Measurements from ENCODE around the gene CAMKMT.

The CAMKMT gene

GRCh38 chr2:44817256-44817655 lies 455.5 kb downstream of the CAMKMT start:
- H3K27ac ChIP-seq: no peak overlapping the region
- no peak for TF ChIP-seq ZFX (IDR thresholded peaks at IDR 0.05)
- TF ChIP-seq, protein P1, sequence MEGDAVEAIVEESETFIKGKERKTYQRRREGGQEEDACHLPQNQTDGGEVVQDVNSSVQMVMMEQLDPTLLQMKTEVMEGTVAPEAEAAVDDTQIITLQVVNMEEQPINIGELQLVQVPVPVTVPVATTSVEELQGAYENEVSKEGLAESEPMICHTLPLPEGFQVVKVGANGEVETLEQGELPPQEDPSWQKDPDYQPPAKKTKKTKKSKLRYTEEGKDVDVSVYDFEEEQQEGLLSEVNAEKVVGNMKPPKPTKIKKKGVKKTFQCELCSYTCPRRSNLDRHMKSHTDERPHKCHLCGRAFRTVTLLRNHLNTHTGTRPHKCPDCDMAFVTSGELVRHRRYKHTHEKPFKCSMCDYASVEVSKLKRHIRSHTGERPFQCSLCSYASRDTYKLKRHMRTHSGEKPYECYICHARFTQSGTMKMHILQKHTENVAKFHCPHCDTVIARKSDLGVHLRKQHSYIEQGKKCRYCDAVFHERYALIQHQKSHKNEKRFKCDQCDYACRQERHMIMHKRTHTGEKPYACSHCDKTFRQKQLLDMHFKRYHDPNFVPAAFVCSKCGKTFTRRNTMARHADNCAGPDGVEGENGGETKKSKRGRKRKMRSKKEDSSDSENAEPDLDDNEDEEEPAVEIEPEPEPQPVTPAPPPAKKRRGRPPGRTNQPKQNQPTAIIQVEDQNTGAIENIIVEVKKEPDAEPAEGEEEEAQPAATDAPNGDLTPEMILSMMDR (conservative IDR thresholded peaks at IDR 0.05): no peak

DNA sequence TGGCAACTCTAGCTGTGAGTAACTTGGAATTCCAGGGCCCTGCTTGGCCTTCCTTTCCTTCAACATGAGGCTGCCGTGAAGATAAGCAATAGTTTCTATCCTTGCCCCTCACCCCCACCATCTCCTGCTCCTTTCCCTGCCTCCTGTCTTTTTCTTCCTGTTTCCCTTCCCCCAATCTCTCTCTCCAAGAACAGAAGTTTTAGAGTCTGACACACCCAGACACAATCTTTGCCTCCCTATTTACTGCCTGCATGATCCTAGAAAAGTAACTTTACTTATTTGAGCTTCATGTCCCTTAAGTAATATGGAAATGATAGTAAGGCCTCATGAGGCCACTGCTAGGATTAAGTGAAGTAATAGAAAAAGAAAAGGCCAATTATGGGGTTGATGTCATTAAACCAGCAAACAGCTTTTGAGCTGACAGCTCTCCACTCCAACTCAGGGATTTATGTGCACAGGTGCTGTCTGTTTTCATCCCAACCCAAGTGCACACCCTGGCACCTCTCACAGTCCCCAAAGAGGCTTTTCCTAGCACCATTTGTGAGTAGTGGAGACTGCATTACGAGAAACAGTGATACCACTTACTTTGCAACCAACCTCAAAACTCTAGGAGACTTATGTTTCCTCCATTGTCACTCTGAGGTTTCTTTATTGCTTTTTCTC lies 456.1 kb downstream of the CAMKMT start:
- TF ChIP-seq, protein P1 (conservative IDR thresholded peaks at IDR 0.05): no peak
- H3K27ac ChIP-seq: no peak overlapping the region

DNA sequence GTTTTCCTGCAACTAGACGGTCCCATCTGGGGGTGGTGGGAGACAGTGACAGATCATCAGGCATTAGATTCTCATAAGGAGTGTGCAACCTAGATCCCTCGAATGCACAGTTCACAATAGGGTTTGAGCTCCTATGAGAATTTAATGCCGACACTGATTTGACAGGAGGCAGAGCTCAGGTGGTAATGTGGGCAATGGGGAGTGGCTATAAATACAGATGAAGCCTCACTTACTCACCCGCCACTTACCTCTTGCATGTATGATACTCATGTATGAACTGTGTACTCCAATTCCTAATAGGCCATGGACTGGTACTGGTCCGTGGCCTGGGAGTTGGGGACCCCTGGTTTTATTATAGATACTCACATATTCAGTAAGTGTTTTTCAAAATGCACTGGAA lies 457.3 kb downstream of the CAMKMT start:
- H3K27ac ChIP-seq: no peak overlapping the region
- TF ChIP-seq, protein P1 (conservative IDR thresholded peaks at IDR 0.05): no peak
- TF ChIP-seq ZFX (IDR thresholded peaks at IDR 0.05): no peak

GRCh38 chr2:44821500-44821899 lies 459.8 kb downstream of the CAMKMT start:
- no peak overlapping the region for H3K27ac ChIP-seq
- TF ChIP-seq, protein P1 (conservative IDR thresholded peaks at IDR 0.05): no peak
- no peak for TF ChIP-seq ZFX (IDR thresholded peaks at IDR 0.05)

DNA sequence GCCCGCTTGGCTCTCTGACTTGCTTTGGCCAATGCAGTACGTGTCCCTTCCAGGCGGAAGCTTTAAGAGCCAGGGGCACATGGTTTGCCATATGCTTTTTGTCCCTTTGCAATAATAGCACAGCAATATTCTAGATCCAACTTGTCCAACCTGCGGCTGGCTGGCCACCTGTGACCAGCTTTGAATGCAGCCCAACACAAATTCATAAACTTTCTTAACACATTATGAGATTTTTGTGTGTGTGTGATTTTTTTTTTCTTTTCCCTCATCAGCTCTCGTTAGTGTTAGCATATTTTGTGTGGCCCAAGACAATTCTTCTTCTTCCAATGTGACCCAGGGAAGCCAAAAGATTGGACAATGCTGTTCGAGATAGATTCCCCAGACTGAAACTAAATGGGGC lies 460.4 kb downstream of the CAMKMT start:
- TF ChIP-seq, protein P1 (conservative IDR thresholded peaks at IDR 0.05): no peak
- no peak overlapping the region for H3K27ac ChIP-seq
